GM12878 (cell line): Measurements from ENCODE around the gene SCN8A.

Experiments
- ATF2 ChIP-seq: IDR thresholded peaks from 2 replicates; pipeline ENCODE4 v1.6.1; 2012; ENCODE audit warnings: low read length, inconsistent platforms
- CTCF ChIP-seq, 3 experiments: IDR thresholded peaks in 2 of 3; conservative IDR thresholded peaks in 1 of 3; 2 replicates each; pipeline ENCODE4 v1.5.1; 2011; ENCODE audit warnings: low read depth in 3 of 3, low read length in 3 of 3, mild to moderate bottlenecking in 3 of 3, control low read depth in 2 of 3, moderate library complexity in 2 of 3, inconsistent platforms in 1 of 3, mixed read lengths in 1 of 3; ENCODE audit not compliant: control insufficient read depth in 2 of 3, insufficient read depth in 1 of 3; ENCODE audit errors: extremely low read depth in 1 of 3
- HDAC6 ChIP-seq: fragments of 200-600 bp; sonication (generic); IDR thresholded peaks from one replicate; pipeline ENCODE4 v1.8.0; 2017; ENCODE audit warnings: antibody characterized with exemption; ENCODE audit not compliant: unreplicated experiment
- KAT2A ChIP-seq: conservative IDR thresholded peaks from 2 replicates; pipeline ENCODE4 v1.6.1; 2011; ENCODE audit warnings: low read depth, low read length; ENCODE audit not compliant: control insufficient read depth
- POLR2A ChIP-seq: IDR thresholded peaks from 2 replicates; pipeline ENCODE4 v1.6.1; 2011; ENCODE audit warnings: low read depth, mild to moderate bottlenecking, low read length
- POLR2AphosphoS5 ChIP-seq: IDR thresholded peaks from 2 replicates; pipeline ENCODE4 v1.6.1; 2011; ENCODE audit warnings: mild to moderate bottlenecking, low read length, inconsistent platforms
- RBBP5 ChIP-seq: fragments of 200-600 bp; sonication (generic); conservative IDR thresholded peaks from 2 replicates; pipeline ENCODE4 v1.6.1; 2016
- TARDBP ChIP-seq: IDR thresholded peaks from 2 replicates; pipeline ENCODE4 v1.6.1; 2016; ENCODE audit warnings: borderline replicate concordance
- ZNF384 ChIP-seq: IDR thresholded peaks from 2 replicates; pipeline ENCODE4 v1.6.1; 2012; ENCODE audit warnings: low read depth, mild to moderate bottlenecking, low read length, improper control_type of control experiment, borderline replicate concordance

GRCh38 chr12:51841727-51842126 lies 250.7 kb downstream of the SCN8A start:
- TF ChIP-seq ZNF384: no peak
- no peak for TF ChIP-seq POLR2A
- TF ChIP-seq CTCF (IDR thresholded peaks at IDR 0.05 in 2 of 3, conservative IDR thresholded peaks at IDR 0.05 in 1 of 3; ENCODE audit: control insufficient read depth in 2 of 3, extremely low read depth in 1 of 3, insufficient read depth in 1 of 3, low read depth in 3 of 3, low read length in 3 of 3): no peak
- no peak for TF ChIP-seq KAT2A
- no peak for TF ChIP-seq RBBP5
- TF ChIP-seq TARDBP: no peak
- TF ChIP-seq POLR2AphosphoS5: no peak
- no peak for TF ChIP-seq HDAC6
- no peak for TF ChIP-seq ATF2
